CD14-positive monocyte (primary cell): ENCODE measurements around the gene RAMP1. TPM values are rescaled to one million over a fixed set of nuclear protein-coding genes. Genes with fewer than 3 reads are reported as not detected.

ENCODE experiments used
- DNase-seq, 3 donors: peaks; one replicate each; pipeline ENCODE4 v3.0.0-alpha.2; 2011 to 2022
- H2AFZ ChIP-seq: 2 replicates; pipeline ENCODE4 v1.6.0; 2012; ENCODE audit warnings: mild to moderate bottlenecking, low read depth, low read length, inconsistent platforms; ENCODE audit not compliant: insufficient read depth, poor library complexity, severe bottlenecking
- H3K27ac ChIP-seq, 2 donors: 1 replicate in 1 of 2; 2 replicates in 1 of 2; pipeline ENCODE4 v1.5.1; 2012 to 2013; ENCODE audit warnings: low read length in 2 of 2, control low read depth in 1 of 2, inconsistent platforms in 1 of 2, low read depth in 1 of 2, mild to moderate bottlenecking in 1 of 2
- H3K27me3 ChIP-seq, 2 donors: one replicate each; pipeline versions ENCODE4 v1.6.0 to v1.6.1; 2011 to 2013; ENCODE audit warnings: low read length in 2 of 2; ENCODE audit not compliant: control insufficient read depth in 2 of 2, insufficient read depth in 2 of 2
- H3K36me3 ChIP-seq, 2 donors: replicated peaks in 1 of 2; 1 replicate in 1 of 2; 2 replicates in 1 of 2; pipeline versions ENCODE4 v1.5.1 to v1.6.1; 2012 to 2013; ENCODE audit warnings: low read length in 2 of 2, control low read depth in 1 of 2, inconsistent platforms in 1 of 2, mild to moderate bottlenecking in 1 of 2; ENCODE audit not compliant: insufficient read depth in 2 of 2, control insufficient read depth in 1 of 2
- H3K4me1 ChIP-seq, 2 donors: 1 replicate in 1 of 2; 2 replicates in 1 of 2; pipeline versions ENCODE4 v1.5.1 to v1.6.1; 2012 to 2013; ENCODE audit warnings: low read length in 2 of 2, control low read depth in 1 of 2, inconsistent platforms in 1 of 2, mild to moderate bottlenecking in 1 of 2, moderate library complexity in 1 of 2; ENCODE audit not compliant: insufficient read depth in 2 of 2, control insufficient read depth in 1 of 2
- H3K4me2 ChIP-seq: replicated peaks from 2 replicates; pipeline ENCODE3; 2012; ENCODE audit warnings: low read length, moderate library complexity, mild to moderate bottlenecking; ENCODE audit not compliant: poor library complexity, severe bottlenecking; ENCODE audit errors: extremely low read depth
- H3K4me3 ChIP-seq, 3 experiments: fragments of 200-600 bp in 1 of 3; sonication (generic) in 1 of 3; replicated peaks in 1 of 3; 1 replicate in 2 of 3; 2 replicates in 1 of 3; pipeline ENCODE4 v1.5.1; 2011 to 2013; ENCODE audit warnings: low read length in 3 of 3, mild to moderate bottlenecking in 3 of 3, control low read depth in 2 of 3, low read depth in 2 of 3, inconsistent platforms in 1 of 3, moderate library complexity in 1 of 3
- H3K79me2 ChIP-seq: 2 replicates; pipeline ENCODE4 v1.6.0; 2012; ENCODE audit warnings: mild to moderate bottlenecking, control low read depth, inconsistent platforms, low read length, moderate library complexity; ENCODE audit not compliant: insufficient read depth
- H3K9ac ChIP-seq: 2 replicates; pipeline ENCODE4 v1.6.0; 2017; ENCODE audit warnings: low read length, mild to moderate bottlenecking; ENCODE audit not compliant: insufficient read depth, poor library complexity, severe bottlenecking
- H3K9me3 ChIP-seq, 2 donors: replicated peaks in 1 of 2; 1 replicate in 1 of 2; 2 replicates in 1 of 2; pipeline versions ENCODE4 v1.5.1 to v1.6.1; 2012 to 2013; ENCODE audit warnings: low read length in 2 of 2, control low read depth in 1 of 2; ENCODE audit not compliant: control insufficient read depth in 1 of 2, insufficient read depth in 1 of 2
- H4K20me1 ChIP-seq: 2 replicates; pipeline ENCODE4 v1.6.0; 2012; ENCODE audit warnings: mild to moderate bottlenecking, low read length, control low read depth, moderate library complexity; ENCODE audit not compliant: insufficient read depth
- H3K27ac Mint-ChIP-seq, 7 donors: one replicate each; pipeline ENCODE4 v1.8.0; 2020; ENCODE audit warnings: mild to moderate bottlenecking in 7 of 7, mixed read lengths in 7 of 7, moderate library complexity in 6 of 7, inconsistent platforms in 2 of 7
- H3K27me3 Mint-ChIP-seq, 3 donors: one replicate each; pipeline ENCODE4 v1.8.0; 2021 to 2022; ENCODE audit warnings: low read depth in 3 of 3, mild to moderate bottlenecking in 3 of 3, mixed read lengths in 3 of 3, moderate library complexity in 3 of 3, inconsistent platforms in 1 of 3
- H3K36me3 Mint-ChIP-seq, 2 donors: one replicate each; pipeline ENCODE4 v1.8.0; 2020; ENCODE audit warnings: mixed read lengths in 2 of 2, inconsistent platforms in 1 of 2, mild to moderate bottlenecking in 1 of 2
- H3K4me1 Mint-ChIP-seq: one replicate; pipeline ENCODE4 v1.8.0; 2020; ENCODE audit warnings: mild to moderate bottlenecking, mixed read lengths
- H3K4me3 Mint-ChIP-seq, 2 donors: one replicate each; pipeline ENCODE4 v1.8.0; 2020; ENCODE audit warnings: mild to moderate bottlenecking in 2 of 2, mixed read lengths in 2 of 2, moderate library complexity in 1 of 2
- H3K9me3 Mint-ChIP-seq, 7 donors: one replicate each; pipeline ENCODE4 v1.8.0; 2020 to 2022; ENCODE audit warnings: mixed read lengths in 7 of 7, mild to moderate bottlenecking in 6 of 7, moderate library complexity in 6 of 7, inconsistent platforms in 2 of 7
- WGBS: methylation state at CpG from one replicate; pipeline ENCODE4 v1.1.5; 2013; ENCODE audit warnings: missing lambda C conversion rate; ENCODE audit not compliant: insufficient coverage; 5-methylcytosine and 5-hydroxymethylcytosine counted together
- intact Hi-C, 2 donors: fragments of 100-400 bp; cut with micrococcal nuclease; formaldehyde crosslinking; loops; one replicate each; pipeline versions ENCODE4 v1.15.0 to v1.15.1; 2023
- polyA plus RNA-seq, 3 donors: library from polyadenylated mRNA; depleted of rRNA in 1 of 3; unstranded in 2 of 3; stranded (reverse) in 1 of 3; fragments of 300-500 nt in 2 of 3; fragments of >200 nt in 1 of 3; fragmentation: Illumina TruSeq in 2 of 3; gene quantifications; 1 replicate in 2 of 3; 2 replicates in 1 of 3; pipeline ENCODE4 v1.2.3, GENCODE V29; 2012 to 2021
- TF ChIP-seq, protein P1 (sequence below): fragments of 200-600 bp; IDR thresholded peaks from one replicate; pipeline ENCODE4 v1.8.0; 2022; ENCODE audit warnings: antibody characterized with exemption, mild to moderate bottlenecking

RAMP1 gene
- polyA plus RNA-seq, 3 donors = not detected

DNA sequence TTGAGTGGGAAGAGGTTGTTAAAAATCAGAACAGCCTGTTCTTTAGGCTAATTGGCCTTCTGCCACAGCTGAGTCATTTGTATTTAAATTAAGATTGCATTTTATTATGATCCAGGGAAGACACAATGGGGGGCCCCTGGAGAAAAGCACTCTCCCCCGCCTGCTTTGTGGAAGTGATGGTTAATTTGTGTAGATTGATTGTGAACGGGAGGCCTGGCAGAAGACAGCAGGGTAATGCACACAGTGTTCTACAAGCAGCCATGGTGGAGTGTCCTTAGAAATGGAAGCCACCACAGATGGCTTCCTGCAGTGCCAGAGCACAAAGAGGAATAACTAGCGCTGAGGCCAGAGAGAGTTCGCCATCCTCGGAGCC is 19.6 kb downstream of the RAMP1 start:
- H3K27me3 ChIP-seq = no peaks in the 10 kb centered on the region

DNA sequence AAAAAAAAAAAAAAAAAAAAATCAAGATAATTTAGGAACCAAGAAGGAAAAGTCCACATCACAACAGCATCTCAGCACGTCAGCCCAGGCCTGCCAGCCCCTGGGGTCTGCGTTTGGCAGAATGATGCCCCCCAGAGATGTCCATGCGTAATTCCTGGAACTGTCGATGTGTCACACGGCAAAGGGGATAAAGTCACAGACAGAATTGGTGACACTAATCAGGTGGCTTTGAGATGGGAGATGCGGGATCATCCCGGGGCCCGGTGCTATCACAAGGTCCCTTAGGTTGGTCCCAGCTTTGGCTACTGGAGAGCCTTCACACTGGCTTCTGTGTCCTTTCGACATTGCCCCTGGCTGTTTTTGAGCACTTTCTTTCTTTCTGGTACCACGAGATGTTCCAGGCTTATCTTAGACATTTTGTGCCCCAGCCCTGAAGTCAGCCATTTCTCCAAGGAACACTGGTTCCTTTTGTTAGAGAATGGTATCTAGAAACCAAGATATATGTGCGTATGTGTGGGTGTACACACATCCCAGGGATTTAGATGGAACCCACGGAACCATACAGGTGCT is 20.7 kb downstream of the RAMP1 start:
- intact Hi-C loops = no loop called here
- Histone ChIP-seq H3K4me3 (no peak overlapping the region), H3K4me1 (no peaks in the 10 kb centered on the region), H3K36me3 (no peaks in the 10 kb centered on the region), H3K9me3 (no peaks in the 10 kb centered on the region), H4K20me1 (no peaks in the 10 kb centered on the region), H3K9ac (no peak overlapping the region), H3K4me2 (no peak overlapping the region), H3K27me3 (no peaks in the 10 kb centered on the region), H3K79me2 (no peaks in the 10 kb centered on the region), H3K27ac (no peak overlapping the region), H2AFZ (no peak overlapping the region)
- H3K36me3 Mint-ChIP-seq = no peaks in the 10 kb centered on the region
- H3K4me1 Mint-ChIP-seq = no peaks in the 10 kb centered on the region
- TF ChIP-seq, protein P1, sequence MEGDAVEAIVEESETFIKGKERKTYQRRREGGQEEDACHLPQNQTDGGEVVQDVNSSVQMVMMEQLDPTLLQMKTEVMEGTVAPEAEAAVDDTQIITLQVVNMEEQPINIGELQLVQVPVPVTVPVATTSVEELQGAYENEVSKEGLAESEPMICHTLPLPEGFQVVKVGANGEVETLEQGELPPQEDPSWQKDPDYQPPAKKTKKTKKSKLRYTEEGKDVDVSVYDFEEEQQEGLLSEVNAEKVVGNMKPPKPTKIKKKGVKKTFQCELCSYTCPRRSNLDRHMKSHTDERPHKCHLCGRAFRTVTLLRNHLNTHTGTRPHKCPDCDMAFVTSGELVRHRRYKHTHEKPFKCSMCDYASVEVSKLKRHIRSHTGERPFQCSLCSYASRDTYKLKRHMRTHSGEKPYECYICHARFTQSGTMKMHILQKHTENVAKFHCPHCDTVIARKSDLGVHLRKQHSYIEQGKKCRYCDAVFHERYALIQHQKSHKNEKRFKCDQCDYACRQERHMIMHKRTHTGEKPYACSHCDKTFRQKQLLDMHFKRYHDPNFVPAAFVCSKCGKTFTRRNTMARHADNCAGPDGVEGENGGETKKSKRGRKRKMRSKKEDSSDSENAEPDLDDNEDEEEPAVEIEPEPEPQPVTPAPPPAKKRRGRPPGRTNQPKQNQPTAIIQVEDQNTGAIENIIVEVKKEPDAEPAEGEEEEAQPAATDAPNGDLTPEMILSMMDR = no peak
- 95% methylated on average over 11 of the region's 12 CpGs for WGBS
- H3K27me3 Mint-ChIP-seq = peaks cover 0 to 1% (median 0%) of the 10 kb centered on the region in 3 donors
- DNase-seq = no peak
- no peak overlapping the region for H3K4me3 Mint-ChIP-seq
- H3K27ac Mint-ChIP-seq = peak overlapping the region in 1 of 7 donors; percentile 70
- no peaks in the 10 kb centered on the region for H3K9me3 Mint-ChIP-seq

More for the DNA sequence above, 19.6 kb downstream of the RAMP1 start:
- Mint-ChIP-seq H3K4me1 (no peaks in the 10 kb centered on the region), H3K27me3 (peaks cover 0 to 2% (median 0%) of the 10 kb centered on the region in 3 donors), H3K9me3 (no peaks in the 10 kb centered on the region), H3K36me3 (no peaks in the 10 kb centered on the region), H3K4me3 (no peak overlapping the region), H3K27ac (no peak overlapping the region)
- H3K79me2 ChIP-seq = no peaks in the 10 kb centered on the region
- 79% methylated on average over 2 of the region's 5 CpGs for WGBS
- intact Hi-C loops = no loop called here
- H3K9me3 ChIP-seq = no peaks in the 10 kb centered on the region
- TF ChIP-seq, protein P1 = no peak
- H3K4me2 ChIP-seq = no peak overlapping the region
- no peak for DNase-seq
- no peak overlapping the region for H3K4me3 ChIP-seq
- H3K4me1 ChIP-seq = no peaks in the 10 kb centered on the region
- no peak overlapping the region for H2AFZ ChIP-seq
- no peaks in the 10 kb centered on the region for H4K20me1 ChIP-seq
- no peaks in the 10 kb centered on the region for H3K36me3 ChIP-seq
- no peak overlapping the region for H3K9ac ChIP-seq
- no peak overlapping the region for H3K27ac ChIP-seq
